T-cell (primary cell): ENCODE measurements around the gene STRN3. TPM values are rescaled to one million over a fixed set of nuclear protein-coding genes. Genes with fewer than 3 reads are reported as not detected.
A peak's percentile ranks its signal among the peaks of the same experiment; 100 is the strongest.
"Not testable (repeated sequence)": the region's sequence is repeated elsewhere in the genome, so short reads cannot be mapped to it uniquely, and the experiment has no call there.

Source experiments
- ATAC-seq, 4 experiments: fragments of 200-7000 bp in 3 of 4; fragments of 150-1000 bp in 1 of 4; cut with Tn5 transposase; replicated peaks in 1 of 4; 1 replicate in 3 of 4; 2 replicates in 1 of 4; pipeline ENCODE4 v1.10.0; 2021; ENCODE audit warnings: moderate library complexity in 3 of 4, mild to moderate bottlenecking in 2 of 4, moderate number of reproducible peaks in 1 of 4
- CTCF ChIA-PET, 2 donors: fragments of 300-600 bp; sonication (Branson Sonifier 250); formaldehyde crosslinking; loops; one replicate each; lab custom pipeline; 2022; ENCODE audit warnings: antibody characterized with exemption in 2 of 2; lab: Charles Lee
- POLR2A ChIA-PET, 2 donors: fragments of 300-600 bp; sonication (Branson Sonifier 250); formaldehyde crosslinking; loops; one replicate each; lab custom pipeline; 2022; ENCODE audit warnings: antibody characterized with exemption in 2 of 2; lab: Charles Lee
- DNase-seq, 35 experiments: peaks; one replicate each; pipeline versions ENCODE4 v3.0.0 to v3.0.0-alpha.2; 2013 to 2023
- H3K27ac ChIP-seq: one replicate; pipeline ENCODE4 v1.5.1; 2013; ENCODE audit warnings: low read length
- H3K27me3 ChIP-seq, 2 experiments: replicated peaks in 1 of 2; 1 replicate in 1 of 2; 2 replicates in 1 of 2; pipeline versions ENCODE4 v1.6.1 to v1.7.0; 2013; ENCODE audit warnings: low read length in 1 of 2, mixed read lengths in 1 of 2; ENCODE audit not compliant: control insufficient read depth in 2 of 2, insufficient read depth in 2 of 2; ENCODE audit errors: extremely low read depth in 1 of 2
- H3K36me3 ChIP-seq, 2 donors: 1 replicate in 1 of 2; 2 replicates in 1 of 2; pipeline versions ENCODE4 v1.6.1 to v1.7.0; 2013; ENCODE audit warnings: low read length in 1 of 2; ENCODE audit not compliant: control insufficient read depth in 2 of 2, insufficient read depth in 1 of 2; ENCODE audit errors: extremely low read depth in 1 of 2
- H3K4me1 ChIP-seq, 2 experiments: 1 replicate in 1 of 2; 2 replicates in 1 of 2; pipeline versions ENCODE4 v1.6.1 to v1.7.0; 2013; ENCODE audit warnings: low read length in 2 of 2, mixed read lengths in 1 of 2; ENCODE audit not compliant: insufficient read depth in 2 of 2, control insufficient read depth in 1 of 2; ENCODE audit errors: extremely low read depth in 1 of 2
- H3K4me3 ChIP-seq, 2 donors: 1 replicate in 1 of 2; 2 replicates in 1 of 2; pipeline versions ENCODE4 v1.5.1 to v1.7.0; 2013; ENCODE audit warnings: mild to moderate bottlenecking in 2 of 2, low read length in 1 of 2, moderate library complexity in 1 of 2; ENCODE audit not compliant: control insufficient read depth in 1 of 2; ENCODE audit errors: extremely low read depth in 1 of 2
- H3K9me3 ChIP-seq: 2 replicates; pipeline ENCODE4 v1.7.0; 2013
- H3K27ac Mint-ChIP-seq, 2 donors: one replicate each; pipeline ENCODE4 v1.8.0; 2020 to 2021; ENCODE audit warnings: mild to moderate bottlenecking in 2 of 2, mixed read lengths in 2 of 2
- H3K27me3 Mint-ChIP-seq, 2 donors: one replicate each; pipeline ENCODE4 v1.8.0; 2021 to 2022; ENCODE audit warnings: mixed read lengths in 2 of 2
- H3K36me3 Mint-ChIP-seq: one replicate; pipeline ENCODE4 v1.8.0; 2021; ENCODE audit warnings: mixed read lengths
- H3K4me1 Mint-ChIP-seq, 3 donors: one replicate each; pipeline ENCODE4 v1.8.0; 2020 to 2022; ENCODE audit warnings: mixed read lengths in 3 of 3, mild to moderate bottlenecking in 1 of 3
- H3K4me3 Mint-ChIP-seq, 3 donors: one replicate each; pipeline ENCODE4 v1.8.0; 2020 to 2022; ENCODE audit warnings: mild to moderate bottlenecking in 3 of 3, mixed read lengths in 3 of 3, moderate library complexity in 3 of 3
- H3K9me3 Mint-ChIP-seq, 3 donors: one replicate each; pipeline ENCODE4 v1.8.0; 2020 to 2022; ENCODE audit warnings: mixed read lengths in 3 of 3
- WGBS: methylation state at CpG from one replicate; pipeline ENCODE4 v1.1.5; 2013; ENCODE audit warnings: missing lambda C conversion rate; ENCODE audit not compliant: insufficient coverage; 5-methylcytosine and 5-hydroxymethylcytosine counted together
- total RNA-seq, 35 experiments: library from RNA in 6 of 35; stranded (reverse) in 6 of 35; fragments of 120-200 nt in 1 of 35; gene quantifications; one replicate each; pipeline versions ENCODE4 v1.2.1 to v1.2.4 and lab custom pipeline; 2013 to 2026

The STRN3 gene
- total RNA-seq, 5 donors from 2014 or later (not counting 1 experiment from before 2014, with no cell fraction given), result 18.4 to 31.4 (median 21.5) TPM

DNA sequence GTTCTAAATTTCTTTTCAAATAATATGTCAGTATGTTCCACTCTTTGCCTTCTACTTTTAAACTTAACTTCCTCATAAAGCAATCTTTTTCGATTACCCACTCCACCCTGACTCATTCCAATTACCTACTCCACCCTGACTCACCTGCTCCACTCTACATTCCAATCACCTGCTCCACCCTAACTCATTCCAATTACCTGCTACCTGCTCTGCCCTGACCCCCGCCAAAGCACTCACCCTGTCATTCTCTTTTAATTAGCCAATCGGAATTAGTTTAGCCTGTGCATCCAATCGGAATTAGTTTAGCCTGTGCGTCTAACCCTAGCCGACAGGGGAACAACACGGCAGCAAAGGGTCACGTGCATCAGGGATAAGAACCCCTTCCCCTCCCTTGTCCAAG lies 60.3 kb downstream of the STRN3 start:
- H3K27me3 ChIP-seq, H3K4me1 ChIP-seq, ATAC-seq, CTCF ChIA-PET, H3K27ac Mint-ChIP-seq, H3K9me3 ChIP-seq, H3K27me3 Mint-ChIP-seq, H3K4me3 Mint-ChIP-seq, H3K27ac ChIP-seq, DNase-seq: not testable (repeated sequence)
- Histone ChIP-seq H3K4me3 (peak overlapping the region in 1 of 2 donors; percentile 23), H3K36me3 (peaks cover 3 to 13% of the 10 kb centered on the region in 2 donors)
- POLR2A ChIA-PET, result interaction anchor here in 1 of 2 donors (0.6 kb wide), 1 partner anchor 717 kb away, joined by 4 read pairs; no protein-coding TSS in a partner anchor
- H3K9me3 Mint-ChIP-seq, result peaks cover 5 to 11% (median 11%) of the 10 kb centered on the region in 3 donors
- H3K4me1 Mint-ChIP-seq, result peaks cover 40 to 54% (median 42%) of the 10 kb centered on the region in 3 donors
- peaks cover 38% of the 10 kb centered on the region for H3K36me3 Mint-ChIP-seq
- 99% methylated on average over 5 of the region's 8 CpGs for WGBS

DNA sequence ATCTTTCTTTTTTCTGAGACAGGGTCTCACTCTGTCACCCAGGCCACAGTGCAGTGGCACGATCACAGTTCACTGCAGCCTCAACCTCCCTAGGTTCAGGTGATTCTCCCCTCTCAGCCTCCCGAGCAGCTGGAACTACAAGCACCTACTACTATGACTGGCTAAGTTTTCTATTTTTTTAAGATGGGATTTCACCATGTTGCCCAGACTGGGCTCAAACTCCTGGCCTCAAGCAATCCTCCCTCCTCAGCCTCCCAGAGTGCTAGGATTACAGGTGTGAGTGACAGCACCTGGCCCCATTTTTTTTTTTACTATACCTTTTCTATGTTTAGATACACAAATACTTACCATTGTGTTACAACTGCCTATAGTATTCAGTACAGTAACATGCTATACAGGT lies 63.6 kb downstream of the STRN3 start:
- CTCF ChIA-PET, result interaction anchor here in 1 of 2 donors (1.0 kb wide), 1 partner anchor 17 kb away, joined by 4 read pairs; no protein-coding TSS in a partner anchor
- not testable (repeated sequence) for ATAC-seq, H3K4me3 ChIP-seq, H3K27ac ChIP-seq, H3K27ac Mint-ChIP-seq, DNase-seq, H3K27me3 ChIP-seq, H3K27me3 Mint-ChIP-seq, H3K4me3 Mint-ChIP-seq, H3K4me1 ChIP-seq, H3K9me3 ChIP-seq
- 100% methylated on average over 2 of the region's 2 CpGs for WGBS
- Mint-ChIP-seq H3K36me3 (peaks cover 45% of the 10 kb centered on the region), H3K4me1 (peaks cover 48 to 66% (median 49%) of the 10 kb centered on the region in 3 donors), H3K9me3 (peaks cover 5 to 11% (median 11%) of the 10 kb centered on the region in 3 donors)
- POLR2A ChIA-PET, result interaction anchor here in 1 of 2 donors (0.6 kb wide), 1 partner anchor 380 kb away, joined by 3 read pairs; no protein-coding TSS in a partner anchor
- H3K36me3 ChIP-seq, result peaks cover 3 to 13% of the 10 kb centered on the region in 2 donors

DNA sequence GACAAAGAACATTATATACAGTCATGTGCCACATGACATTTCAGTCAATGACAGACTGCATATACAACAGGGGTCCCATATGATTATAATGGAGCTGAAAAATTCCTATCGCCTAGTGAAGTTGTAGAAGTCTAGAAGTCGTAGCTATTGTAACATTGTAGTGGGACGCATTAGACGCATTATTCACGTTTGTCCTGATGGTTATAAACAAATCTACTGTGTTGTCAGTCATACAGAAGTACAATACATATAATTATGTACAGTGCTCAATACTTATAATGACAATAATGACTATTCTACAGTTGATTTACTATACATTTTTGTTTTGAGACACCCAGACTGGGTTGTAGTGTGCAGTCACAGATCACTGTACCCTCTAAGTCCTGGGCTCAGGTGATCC lies 64.8 kb downstream of the STRN3 start:
- Mint-ChIP-seq H3K27me3 (no peaks in the 10 kb centered on the region), H3K4me3 (no peak overlapping the region), H3K9me3 (peaks cover 5 to 7% (median 7%) of the 10 kb centered on the region in 3 donors), H3K36me3 (peaks cover 42% of the 10 kb centered on the region), H3K27ac (no peak overlapping the region), H3K4me1 (peaks cover 48 to 69% (median 51%) of the 10 kb centered on the region in 3 donors)
- Histone ChIP-seq H3K9me3 (peaks cover under 1% of the 10 kb centered on the region), H3K27me3 (no peaks in the 10 kb centered on the region), H3K4me3 (no peak overlapping the region), H3K27ac (no peak overlapping the region), H3K4me1 (no peaks in the 10 kb centered on the region), H3K36me3 (peaks cover 1 to 9% of the 10 kb centered on the region in 2 donors)
- ChIA-PET CTCF (interaction anchor here in 1 of 2 donors (1.0 kb wide), 1 partner anchor 18 kb away, joined by 4 read pairs; no protein-coding TSS in a partner anchor), POLR2A (interaction anchor here in 1 of 2 donors (0.7 kb wide), 1 partner anchor 79 kb away, joined by 3 read pairs; no protein-coding TSS in a partner anchor)
- no peak for ATAC-seq
- no CpG with 5 or more reads among the region's 5 CpGs for WGBS
- no peak for DNase-seq

DNA sequence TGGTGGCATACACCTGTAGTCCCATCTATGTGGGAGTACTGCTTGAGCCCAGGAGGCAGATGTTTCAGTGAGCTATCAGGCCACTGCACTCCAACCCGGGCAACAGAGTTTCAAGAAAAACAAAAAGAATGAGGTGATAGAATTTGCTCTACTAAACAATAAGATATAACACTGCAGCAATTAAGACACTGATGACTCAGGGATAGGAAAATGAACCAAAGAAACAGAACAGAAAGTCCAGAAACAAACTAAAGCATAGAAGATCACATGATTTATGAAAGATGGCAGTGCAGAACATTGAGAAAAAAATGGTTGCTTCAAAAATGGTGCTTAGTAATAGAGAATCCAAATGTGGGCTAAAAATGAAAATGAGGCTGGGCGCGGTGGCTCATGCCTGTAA lies 66.0 kb downstream of the STRN3 start:
- DNase-seq, result no peak
- Mint-ChIP-seq H3K36me3 (peaks cover 37% of the 10 kb centered on the region), H3K9me3 (peaks cover 0 to under 1% (median 0%) of the 10 kb centered on the region in 3 donors), H3K4me1 (peaks cover 46 to 62% (median 46%) of the 10 kb centered on the region in 3 donors), H3K4me3 (no peak overlapping the region), H3K27ac (no peak overlapping the region), H3K27me3 (no peaks in the 10 kb centered on the region)
- Histone ChIP-seq H3K27ac (no peak overlapping the region), H3K4me1 (no peaks in the 10 kb centered on the region), H3K9me3 (no peaks in the 10 kb centered on the region), H3K4me3 (no peak overlapping the region), H3K36me3 (peaks cover 0 to 13% of the 10 kb centered on the region in 2 donors), H3K27me3 (no peaks in the 10 kb centered on the region)
- ChIA-PET POLR2A (no interaction called here), CTCF (interaction anchor here in 1 of 2 donors (0.7 kb wide), 2 partner anchors 126 to 305 kb away, joined by 4 to 8 read pairs; no protein-coding TSS in a partner anchor)
- ATAC-seq, result no peak
- WGBS, result no CpG with 5 or more reads among the region's 3 CpGs

DNA sequence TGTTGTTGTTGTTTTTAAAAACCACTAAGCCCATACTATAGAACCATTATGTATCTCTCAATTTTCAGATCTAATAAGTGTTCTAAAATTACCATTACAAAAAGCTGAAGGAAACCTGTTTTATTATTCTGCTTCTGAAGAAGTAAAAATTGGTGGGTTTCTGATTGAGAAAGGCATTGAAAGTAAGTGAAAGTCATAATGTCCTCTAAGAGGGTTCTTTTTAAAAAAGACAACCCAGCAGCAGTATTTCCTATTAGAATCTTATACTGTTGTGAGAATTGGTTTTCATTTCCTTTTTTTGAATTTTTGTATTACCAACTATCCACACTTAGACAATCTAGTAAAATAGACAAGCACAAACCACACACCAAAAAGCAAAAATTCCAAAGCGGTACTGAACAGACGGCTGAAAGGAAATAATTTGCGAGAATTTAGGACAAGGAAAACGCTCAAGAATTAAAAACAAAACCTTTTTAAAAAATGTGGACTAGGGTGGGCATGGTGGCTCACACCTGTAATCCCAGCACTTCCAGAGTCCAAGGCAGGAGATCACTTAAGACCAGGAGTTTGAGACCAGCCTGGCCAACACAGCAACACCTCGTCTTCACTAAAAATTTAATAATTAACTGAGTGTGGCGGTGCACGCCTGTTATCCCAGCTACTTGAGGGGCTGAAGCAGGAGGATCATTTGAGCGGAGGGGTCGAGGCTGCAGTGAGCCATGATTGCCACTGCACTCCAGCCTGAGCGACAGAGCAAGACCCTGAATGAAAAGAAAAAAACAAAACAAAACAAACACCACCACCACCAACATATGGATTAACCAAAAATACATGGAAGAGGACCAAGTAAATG lies 67.4 kb downstream of the STRN3 start:
- POLR2A ChIA-PET, result interaction anchor here in 1 of 2 donors (0.6 kb wide), 1 partner anchor 333 kb away, joined by 7 read pairs; no protein-coding TSS in a partner anchor
- Histone ChIP-seq H3K36me3 (peaks cover 0 to 8% of the 10 kb centered on the region in 2 donors), H3K27ac (no peak overlapping the region), H3K4me3 (no peak overlapping the region), H3K4me1 (no peaks in the 10 kb centered on the region), H3K9me3 (no peaks in the 10 kb centered on the region), H3K27me3 (no peaks in the 10 kb centered on the region)
- no peak overlapping the region for H3K27ac Mint-ChIP-seq
- H3K27me3 Mint-ChIP-seq, result no peaks in the 10 kb centered on the region
- no peak overlapping the region for H3K4me3 Mint-ChIP-seq
- peaks cover 38 to 47% (median 40%) of the 10 kb centered on the region in 3 donors for H3K4me1 Mint-ChIP-seq
- DNase-seq, result no peak
- H3K36me3 Mint-ChIP-seq, result peaks cover 29% of the 10 kb centered on the region
- WGBS, result 92% methylated on average over 2 of the region's 10 CpGs
- no peak for ATAC-seq
- no peaks in the 10 kb centered on the region for H3K9me3 Mint-ChIP-seq
- CTCF ChIA-PET, result no interaction called here

DNA sequence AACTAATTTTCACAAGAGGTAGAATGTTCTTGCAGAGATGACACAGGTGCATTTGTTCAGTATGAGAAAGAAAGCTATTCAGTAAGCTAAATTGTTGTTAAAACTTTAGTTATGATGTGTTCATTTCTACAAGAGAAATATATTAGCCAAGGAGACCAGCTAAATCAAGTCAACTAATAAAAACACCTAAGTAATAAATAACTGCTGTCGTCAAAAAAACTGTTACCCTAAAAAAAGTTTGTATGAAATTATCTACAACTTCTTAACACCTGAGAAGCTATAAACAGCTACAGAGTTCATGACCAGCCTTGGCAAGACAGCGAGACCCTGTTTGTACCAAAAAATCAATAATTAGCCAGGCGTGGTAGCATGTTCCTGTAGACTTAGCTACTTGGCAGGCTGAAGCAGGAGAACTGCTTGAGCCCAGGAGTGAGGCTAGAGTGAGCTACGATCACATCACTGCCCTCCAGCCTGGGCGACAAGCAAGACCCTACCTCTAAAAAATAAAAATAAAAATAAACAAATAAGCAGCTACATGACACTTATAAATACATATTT lies 68.3 kb downstream of the STRN3 start:
- H3K9me3 ChIP-seq, result no peaks in the 10 kb centered on the region
- ATAC-seq (no peak), DNase-seq (no peak)
- no peak overlapping the region for H3K4me3 Mint-ChIP-seq
- peaks cover 26% of the 10 kb centered on the region for H3K36me3 Mint-ChIP-seq
- H3K9me3 Mint-ChIP-seq, result no peaks in the 10 kb centered on the region
- H3K27ac Mint-ChIP-seq, result peak overlapping the region in 1 of 2 donors; percentile 12
- H3K27ac ChIP-seq, result no peak overlapping the region
- no peaks in the 10 kb centered on the region for H3K27me3 Mint-ChIP-seq
- no peak overlapping the region for H3K4me3 ChIP-seq
- no peaks in the 10 kb centered on the region for H3K27me3 ChIP-seq
- H3K36me3 ChIP-seq, result peaks cover 0 to 15% of the 10 kb centered on the region in 2 donors
- ChIA-PET POLR2A (no interaction called here), CTCF (no interaction called here)
- no CpG with 5 or more reads among the region's 5 CpGs for WGBS
- no peaks in the 10 kb centered on the region for H3K4me1 ChIP-seq
- H3K4me1 Mint-ChIP-seq, result peaks cover 33 to 41% (median 34%) of the 10 kb centered on the region in 3 donors
